Activated gamma-delta T cell (primary cell): Measurements from ENCODE around the gene ZDHHC8.
A peak's percentile ranks its signal among the peaks of the same experiment; 100 is the strongest.

Experiments used
- DNase-seq: peaks from one replicate; lab custom pipeline; 2025; lab: John Stamatoyannopoulos, UW

ZDHHC8 gene

DNA sequence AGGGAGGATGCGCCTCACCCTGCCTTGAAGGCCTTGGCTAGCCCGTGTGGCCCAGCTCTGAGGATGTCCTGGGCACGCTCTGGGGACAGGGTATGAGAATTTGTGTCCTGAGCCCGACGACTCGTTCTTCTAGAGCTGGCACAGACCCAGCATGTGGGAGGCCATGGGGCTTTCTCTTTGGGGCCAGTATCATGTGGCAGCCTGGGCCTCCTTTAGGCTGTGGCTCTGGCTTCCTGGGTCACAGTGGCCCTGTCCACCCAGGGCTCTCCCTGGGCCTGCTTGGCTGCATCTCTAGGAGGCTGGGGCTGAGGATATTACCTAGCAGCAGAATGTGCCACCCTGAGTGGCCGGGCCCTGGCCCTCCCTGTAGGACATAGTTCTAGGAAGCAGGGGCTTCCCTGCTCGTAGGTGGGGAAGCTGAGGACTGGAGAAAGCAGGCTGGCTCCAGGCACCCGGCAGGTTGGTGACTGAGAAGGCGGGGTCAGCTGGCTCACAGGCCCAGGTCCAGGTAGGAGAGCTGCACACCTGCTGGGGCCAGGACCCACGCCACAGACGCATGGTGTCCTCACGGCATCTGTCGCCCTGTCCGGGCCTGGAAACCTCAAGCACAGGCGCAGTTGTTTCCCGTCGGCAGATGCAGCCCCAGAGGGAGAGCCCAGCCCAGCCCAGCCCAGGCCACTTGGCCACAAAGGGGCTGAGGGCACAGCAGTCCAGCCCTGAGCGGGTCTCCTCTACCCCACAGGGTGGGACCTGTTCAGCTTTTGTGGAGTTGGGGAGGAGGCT, 12.5 kb downstream of the ZDHHC8 start:
- DNase-seq: no peak

DNA sequence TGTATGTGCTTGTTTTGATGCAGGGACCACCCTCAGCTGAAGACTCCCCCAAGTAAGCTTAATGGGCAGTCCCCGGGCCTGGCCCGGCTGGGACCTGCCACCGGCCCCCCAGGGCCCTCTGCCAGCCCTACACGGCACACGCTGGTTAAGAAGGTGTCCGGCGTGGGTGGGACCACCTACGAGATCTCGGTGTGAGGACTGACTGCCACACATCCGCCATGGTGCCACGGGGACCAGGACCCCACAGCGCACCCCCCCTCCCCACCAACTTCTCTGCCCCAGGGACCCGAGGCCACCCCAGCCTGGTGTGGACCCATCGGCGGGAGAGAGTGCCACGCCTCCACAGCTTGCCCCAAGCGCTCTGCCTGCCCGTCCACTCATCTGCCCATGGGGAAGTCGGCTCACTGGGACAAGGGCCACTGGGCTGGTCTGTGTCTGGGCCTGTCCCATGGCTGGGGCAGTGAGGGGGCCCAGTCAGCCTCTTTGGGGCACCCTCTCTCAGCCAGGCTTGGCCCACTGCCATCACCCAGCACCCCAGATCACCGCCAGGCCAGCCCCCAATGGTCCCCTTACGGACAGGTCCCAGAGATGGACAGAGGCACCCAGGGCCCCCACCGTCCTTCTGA, 13.7 kb downstream of the ZDHHC8 start:
- DNase-seq: no peak

DNA sequence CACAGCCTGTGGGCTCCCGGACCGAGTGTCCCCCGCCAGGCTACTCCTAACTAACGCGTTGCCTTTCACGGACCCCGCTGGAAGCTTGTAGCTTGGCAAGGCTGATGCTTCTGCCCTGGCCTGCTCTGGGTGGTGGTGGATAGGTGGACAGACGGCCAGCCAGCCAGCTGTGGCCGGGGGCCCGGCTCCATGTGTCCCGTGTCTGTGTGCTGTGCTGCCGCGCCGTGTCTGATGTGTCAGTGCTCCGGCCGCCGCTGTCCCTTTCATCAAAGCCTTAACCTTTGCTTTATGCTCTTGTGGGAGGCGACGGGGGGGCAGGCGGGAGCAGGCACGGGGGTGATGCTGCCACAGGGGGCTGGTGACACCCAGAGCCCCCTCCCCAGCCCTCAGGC, 14.2 kb downstream of the ZDHHC8 start:
- DNase-seq: no peak

- DNase-seq: no peak
These were observed 15.2 kb downstream of the ZDHHC8 start for GRCh38 chr22:20146777-20147176.

DNA sequence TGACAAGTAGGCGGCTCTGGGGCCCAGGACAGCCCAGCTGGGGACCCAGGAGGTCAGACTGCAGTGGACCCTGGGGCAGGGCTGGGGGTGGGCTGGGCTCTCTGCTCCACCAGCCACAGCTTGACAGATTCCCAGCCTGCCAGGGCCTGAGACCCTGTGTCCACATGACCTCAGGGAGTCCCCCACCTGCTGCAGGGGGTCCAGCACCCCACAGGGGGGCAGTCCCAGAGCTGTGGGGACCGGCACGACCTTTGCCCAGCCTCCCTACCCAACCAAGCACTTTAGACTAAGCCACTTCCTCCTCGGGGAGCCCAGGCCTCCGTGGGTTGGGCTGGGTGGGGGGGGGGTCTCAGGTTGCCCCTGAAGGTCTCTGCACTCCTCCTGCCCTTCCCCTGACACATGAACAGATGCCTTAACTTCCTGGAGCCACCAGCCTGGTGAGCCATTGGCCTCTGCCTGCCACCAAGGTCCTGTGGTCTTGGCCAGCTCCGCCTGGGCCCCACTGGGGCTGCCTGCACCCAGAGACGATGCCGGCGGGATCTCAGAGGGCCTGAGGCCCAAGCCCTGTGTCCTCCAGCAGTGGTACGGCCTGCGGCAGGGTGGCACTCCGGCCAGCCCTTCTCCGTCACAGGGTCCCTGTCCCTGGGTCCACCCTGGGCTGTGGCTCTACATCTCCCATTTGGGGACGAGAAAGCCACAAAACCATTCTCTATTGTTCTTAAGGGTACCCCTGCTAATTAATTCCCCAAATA, 15.8 kb downstream of the ZDHHC8 start:
- no peak for DNase-seq

DNA sequence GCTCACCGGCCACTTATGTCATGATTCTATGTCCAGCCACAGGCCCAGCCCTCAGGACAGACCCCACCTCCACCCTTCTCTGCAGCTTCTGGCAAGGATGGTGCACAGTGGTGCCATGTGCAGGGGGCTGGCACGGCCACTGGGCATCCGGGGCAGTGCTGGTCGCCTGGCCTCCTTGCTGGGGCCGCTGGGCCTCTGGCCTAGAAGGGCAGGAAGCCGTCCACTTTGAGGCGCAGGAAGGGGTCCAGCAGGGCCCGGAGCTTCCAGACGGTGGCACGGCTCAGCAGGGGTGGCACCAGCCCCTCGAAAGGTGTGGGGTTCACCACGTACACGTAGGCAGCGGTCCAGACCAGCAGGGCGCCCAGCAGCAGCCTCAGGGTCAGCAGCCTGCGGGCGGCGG, 16.8 kb downstream of the ZDHHC8 start:
- DNase-seq: no peak

GRCh38 chr22:20149257-20150250, 17.9 kb downstream of the ZDHHC8 start:
- DNase-seq: no peak

DNA sequence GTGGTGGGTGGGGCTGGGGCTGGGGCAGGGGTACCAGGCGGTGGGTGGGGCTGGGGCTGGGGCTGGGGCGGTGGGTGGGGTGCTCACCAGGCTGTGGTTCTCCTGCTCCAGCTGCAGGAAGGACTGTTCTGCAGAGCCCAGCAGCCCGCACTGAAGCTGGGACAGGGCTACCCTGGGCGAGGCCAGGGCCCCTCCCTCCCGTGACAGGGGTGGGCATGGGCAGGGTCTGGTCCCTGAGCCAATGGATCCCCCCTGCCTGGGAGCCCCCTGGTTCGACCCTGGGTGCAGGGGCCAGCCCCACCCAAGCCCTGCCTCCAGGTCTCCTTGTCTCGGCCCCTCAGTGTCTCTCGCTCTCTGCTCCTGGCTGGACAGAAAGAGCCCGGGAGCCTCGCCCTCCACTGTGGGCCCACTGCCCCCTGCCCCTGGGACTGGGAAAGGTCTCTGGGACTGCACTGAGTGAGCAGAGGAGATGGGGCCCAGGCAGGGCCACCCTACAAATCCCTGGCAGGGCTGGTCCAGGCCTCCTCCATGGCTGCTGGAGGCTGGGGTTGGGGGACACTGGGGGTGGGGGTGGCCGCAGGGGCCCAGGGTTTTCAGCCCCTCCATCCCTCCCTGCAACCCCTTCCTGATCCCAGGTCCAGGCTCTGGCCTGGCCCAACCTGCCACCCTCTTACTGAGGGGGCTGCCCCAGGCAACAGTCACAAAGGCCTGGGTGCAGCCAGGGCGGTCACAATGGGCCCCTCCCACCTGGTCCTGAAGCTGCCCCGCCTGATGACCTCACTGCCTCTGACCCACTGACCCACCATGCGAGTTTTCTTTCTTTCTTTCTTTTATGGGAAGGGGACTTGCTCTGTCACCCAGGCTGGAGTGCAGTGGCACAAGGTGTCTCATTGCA, 19.0 kb downstream of the ZDHHC8 start, which contains the start of gene CCDC188:
Gene CCDC188, minus strand, starts transcription at position 675 of the 895 bp plus-strand sequence. Its CDS starts 69 bp downstream, at position 606.
- no peak for DNase-seq

- no peak for DNase-seq
These were observed 19.6 kb downstream of the ZDHHC8 start for GRCh38 chr22:20151276-20151588.

DNA sequence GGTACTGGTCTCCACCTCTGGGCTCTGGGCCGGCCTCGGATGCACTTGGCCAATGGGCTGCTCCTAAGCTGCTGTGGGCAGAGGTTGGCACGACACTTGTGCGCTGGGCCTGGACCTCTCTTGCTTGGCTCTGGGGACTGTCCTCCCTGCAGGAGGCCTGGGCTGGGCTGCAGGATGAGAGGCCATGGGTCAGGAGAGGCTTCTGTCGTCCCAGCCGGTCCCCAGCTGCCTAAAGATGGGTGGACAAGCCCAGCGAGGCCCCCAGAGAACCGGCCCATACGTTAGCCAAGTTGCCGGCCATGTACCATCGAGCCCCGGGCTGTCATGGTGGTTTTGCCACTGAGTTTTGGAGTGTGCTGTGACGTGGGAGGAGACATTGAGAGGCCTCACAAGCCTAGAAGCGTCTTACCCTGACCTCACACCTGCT, 20.9 kb downstream of the ZDHHC8 start:
- no peak for DNase-seq

DNA sequence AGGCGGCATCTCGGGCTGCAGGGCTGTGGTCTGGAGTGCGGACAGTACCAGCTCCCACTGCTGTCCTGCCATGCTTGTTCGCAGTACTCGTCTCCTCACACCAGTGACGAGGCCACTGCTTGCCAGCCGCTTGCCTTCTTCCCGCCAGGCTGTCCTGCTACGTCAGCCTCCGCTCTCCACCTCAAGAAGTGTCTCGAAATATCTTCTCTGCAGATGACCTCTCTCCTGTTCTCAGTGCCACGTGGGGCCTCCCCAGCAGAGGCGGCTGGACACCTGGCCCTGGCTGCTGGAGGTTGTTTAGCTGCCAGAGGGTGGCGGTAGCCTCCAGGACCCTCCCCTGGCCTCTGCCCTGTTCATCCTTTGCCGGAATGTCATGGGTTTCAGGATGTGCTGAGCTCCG, 22.3 kb downstream of the ZDHHC8 start:
- no peak for DNase-seq

DNA sequence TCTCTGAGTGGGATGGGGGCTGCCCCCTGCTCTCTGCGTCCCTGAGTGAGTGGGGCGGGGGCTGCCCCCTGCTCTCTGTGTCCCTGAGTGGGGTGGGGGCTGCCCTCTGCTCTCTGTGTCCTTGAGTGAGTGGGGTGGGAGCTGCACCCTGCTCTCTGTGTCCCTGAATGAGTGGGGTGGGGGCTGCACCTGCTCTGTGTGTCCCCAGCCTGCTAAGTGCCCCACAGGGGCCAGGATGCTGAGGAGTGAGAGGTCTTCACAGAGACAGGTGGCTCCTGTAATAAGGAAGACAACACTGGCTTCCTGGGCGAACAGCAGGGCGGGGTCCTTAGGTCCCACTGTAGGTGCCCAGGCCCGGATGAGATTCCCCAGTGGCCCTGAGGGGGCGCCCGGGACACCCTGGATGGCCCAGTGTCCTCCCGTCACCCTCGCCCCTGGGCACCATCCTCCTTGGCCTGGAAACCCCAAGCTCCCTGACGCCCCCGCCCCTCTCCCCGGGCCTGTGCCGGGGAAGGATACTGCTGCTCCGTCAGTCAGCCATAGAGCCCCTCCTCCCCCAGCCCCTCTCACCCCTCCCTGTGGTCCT, 23.1 kb downstream of the ZDHHC8 start:
- no peak for DNase-seq

- no peak for DNase-seq
These were observed 23.9 kb downstream of the ZDHHC8 start for GRCh38 chr22:20155330-20156041.

GRCh38 chr22:20156042-20156389, 24.4 kb downstream of the ZDHHC8 start:
- DNase-seq: no peak

DNA sequence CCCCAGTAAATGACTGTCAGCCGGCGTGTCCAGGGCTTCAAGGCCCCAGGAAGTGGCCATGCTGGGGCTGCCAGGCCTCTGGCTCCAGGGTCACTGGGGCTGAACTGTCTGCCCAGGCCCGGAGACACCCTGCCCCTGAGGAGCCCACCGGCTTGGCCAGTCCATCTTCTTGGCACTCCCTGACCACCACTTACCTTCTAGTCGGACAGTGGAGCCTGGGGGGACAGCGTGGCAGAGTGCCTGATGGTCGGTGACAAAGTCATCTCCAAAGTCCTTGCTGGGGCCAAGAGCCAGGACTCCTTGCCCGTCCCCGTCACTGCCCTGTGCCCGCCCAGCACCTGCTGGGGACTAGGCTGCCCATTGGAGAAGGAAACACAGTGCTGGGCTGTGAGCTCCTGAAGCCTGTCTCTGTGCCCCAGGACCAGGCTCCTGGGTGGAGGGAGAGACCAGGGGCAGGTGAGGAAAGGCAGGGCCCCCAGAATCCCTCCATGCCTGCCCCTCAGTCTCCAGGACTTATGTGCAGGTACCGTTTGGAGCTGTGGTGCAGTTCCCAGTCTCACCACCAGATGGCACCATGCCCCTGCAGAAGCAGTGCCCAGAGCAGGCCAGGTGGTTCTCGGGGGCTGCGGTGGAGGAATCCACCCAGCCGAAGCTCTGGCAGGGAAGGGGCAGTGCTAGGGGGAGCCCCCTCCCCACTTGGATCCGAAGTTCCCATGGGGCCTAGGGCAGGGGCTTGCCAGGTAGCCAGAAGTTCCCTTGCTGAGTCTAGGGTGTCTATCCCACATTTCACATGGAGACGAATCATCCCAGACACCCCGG, 25.2 kb downstream of the ZDHHC8 start:
- DNase-seq: peak; percentile 30

DNA sequence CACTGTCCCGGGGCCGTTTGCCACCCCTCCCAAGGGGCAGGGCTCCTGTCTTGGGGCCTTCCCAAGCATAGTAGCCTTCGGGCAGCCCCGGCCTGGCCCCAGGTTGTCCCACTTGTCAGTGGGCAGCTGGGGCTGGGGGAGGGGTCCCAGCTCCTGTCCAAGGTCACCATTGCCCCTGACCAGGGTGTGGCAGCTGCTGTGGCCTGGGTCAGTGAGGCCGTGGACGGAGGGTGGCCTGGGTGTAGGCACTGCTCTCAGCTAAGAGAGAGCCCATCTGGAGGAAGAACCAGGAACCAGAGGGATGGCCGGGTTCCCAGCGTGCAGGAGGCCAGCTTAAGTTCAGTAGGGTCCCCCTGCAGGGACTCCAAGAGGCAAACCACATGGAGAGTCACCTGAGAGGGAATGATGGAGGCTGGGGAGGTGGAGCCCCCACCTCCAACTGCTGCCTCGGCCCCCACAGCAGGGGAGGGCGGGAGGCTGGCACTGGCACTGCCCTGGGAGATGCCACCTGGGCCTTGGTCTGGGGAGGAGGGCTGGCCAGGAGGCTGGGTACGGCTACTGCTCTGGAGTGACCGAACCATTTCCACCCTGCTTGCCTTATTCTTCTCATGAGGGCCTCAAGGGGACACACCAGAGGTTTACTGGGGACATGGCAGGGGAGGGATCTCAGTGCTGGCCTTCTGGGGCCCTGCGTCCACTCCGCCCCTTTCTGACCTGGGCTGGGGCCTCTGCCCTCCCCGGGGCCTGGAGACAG, 26.0 kb downstream of the ZDHHC8 start:
- no peak for DNase-seq

GRCh38 chr22:20158391-20159036, 26.9 kb downstream of the ZDHHC8 start:
- no peak for DNase-seq

DNA sequence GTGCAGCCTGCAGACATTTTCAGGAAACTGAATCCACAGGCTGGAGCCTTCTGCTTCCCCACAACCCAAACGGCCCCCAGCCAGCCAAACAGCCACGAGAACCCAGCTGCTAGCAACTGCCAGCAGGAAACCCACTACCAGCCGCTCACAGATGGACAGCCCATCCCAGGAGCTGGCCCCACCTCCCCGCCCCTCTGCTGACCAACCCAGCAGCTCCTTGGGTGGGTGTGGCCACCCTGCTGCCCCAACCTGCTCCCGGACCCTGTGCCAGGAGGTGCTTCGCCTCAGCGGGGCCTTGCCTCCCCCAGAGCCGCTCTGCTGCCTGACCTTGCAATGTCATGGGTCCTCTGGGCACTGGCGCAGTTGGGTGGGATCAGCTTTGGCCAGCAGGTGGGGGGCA, 27.5 kb downstream of the ZDHHC8 start:
- DNase-seq: no peak
